ENCODE measurements around the gene SLC37A2.

- no peak for TF ChIP-seq CTCF (conservative IDR thresholded peaks at IDR 0.05 in 1 of 2, IDR thresholded peaks at IDR 0.05 in 1 of 2; ENCODE audit: extremely low read depth in 1 of 2, insufficient read depth in 1 of 2, low read depth in 1 of 2, low read length in 2 of 2)
- no peak for TF ChIP-seq EZH2 (IDR thresholded peaks at IDR 0.05; ENCODE audit: borderline replicate concordance, low read length)
Measured at GRCh38 chr11:125085301-125086081, 22.4 kb downstream of the SLC37A2 start.

Data from mammary epithelial cell (primary cell).